A549 treated with Mapracorat at 1 μM for 4 hours (cell line): Measurements from ENCODE around the gene PNMA6A. TPM values are rescaled to one million over a fixed set of nuclear protein-coding genes. Genes with fewer than 3 reads are reported as not detected.

Experiments used
- total RNA-seq: library from RNA; stranded (reverse); fragments of 200-300 nt; extraction: Qiagen RNA extraction; gene quantifications from 5 replicates; pipeline ENCODE4 v1.2.3, GENCODE V29; 2022

The PNMA6A gene
- 3.7 to 5.5 TPM (median 5.0 TPM) in 5 replicates for total RNA-seq

DNA sequence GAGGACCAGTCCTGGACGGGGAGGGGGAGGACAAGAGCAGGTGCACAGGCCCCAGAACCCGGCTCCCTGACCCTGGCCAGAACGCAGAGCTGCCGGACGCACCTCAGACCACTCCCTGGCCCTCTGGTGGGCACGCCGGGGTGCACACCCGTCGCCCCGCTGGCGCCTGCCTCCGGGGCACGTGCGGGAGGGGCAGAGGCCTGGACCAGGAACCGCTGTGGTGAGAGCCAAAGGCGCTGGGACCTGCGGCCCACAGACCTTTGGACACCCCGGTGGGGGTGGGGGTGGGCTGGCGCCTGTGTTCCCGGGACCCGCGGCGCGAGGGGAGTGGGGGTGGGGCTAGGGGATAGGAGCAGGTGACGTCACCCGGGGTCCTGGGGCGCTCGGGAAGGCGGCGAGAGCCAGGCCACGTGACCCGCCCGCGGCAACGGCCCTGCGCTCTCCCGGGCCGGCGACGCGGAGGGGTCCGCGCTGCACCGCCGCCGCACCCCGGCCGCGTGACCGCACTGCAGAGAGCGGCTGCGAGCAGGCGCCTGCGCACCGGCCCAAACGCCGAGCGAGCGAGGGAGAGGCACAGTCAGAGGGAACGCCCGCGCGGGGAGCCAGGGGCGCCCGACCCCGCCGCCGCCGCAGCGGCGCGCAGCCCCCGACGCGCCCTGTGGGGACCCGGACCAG, at the start of gene PNMA6A:
PNMA6A (plus strand) TSS at position 546 of the 675 bp plus-strand sequence. CDS start 609 bp downstream, outside the sequence.

DNA sequence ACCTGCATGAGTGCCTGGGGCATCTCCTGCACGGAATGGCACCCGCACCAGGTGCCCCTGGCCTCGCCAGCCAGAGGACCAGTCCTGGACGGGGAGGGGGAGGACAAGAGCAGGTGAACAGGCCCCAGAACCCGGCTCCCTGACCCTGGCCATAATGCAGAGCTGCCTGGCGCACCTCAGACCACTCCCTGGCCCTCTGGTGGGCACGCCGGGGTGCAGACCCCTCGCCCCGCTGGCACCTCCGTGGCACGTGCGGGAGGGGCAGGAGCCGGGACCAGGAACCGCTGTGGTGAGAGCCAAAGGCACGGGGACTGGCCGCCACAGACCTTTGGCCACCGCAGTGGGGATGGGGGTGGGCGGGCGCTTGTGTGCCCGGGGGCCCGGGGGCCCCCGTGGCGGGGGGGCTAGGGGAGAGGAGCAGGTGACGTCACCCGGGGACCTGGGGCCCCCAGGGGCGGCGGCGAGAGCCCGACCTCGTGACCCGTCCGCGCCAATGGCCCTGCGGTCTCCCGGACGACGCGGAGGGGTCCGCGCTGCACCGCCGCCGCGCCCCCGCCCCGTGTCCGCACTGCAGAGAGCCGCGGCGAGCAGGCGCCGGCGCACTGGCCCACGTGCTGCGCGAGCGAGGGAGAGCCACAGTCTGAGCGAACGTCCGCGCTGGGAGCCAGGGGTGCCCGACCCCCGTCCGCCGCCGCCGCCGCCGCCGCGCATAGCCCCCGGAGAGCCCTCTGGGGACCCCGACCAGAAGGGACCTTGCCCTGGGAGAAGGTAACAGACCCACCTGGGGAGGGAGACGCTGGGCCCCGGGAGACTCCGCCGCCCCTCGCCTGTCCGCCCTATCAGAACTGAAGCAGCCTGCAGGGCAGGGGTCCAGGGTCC, 16.1 kb upstream of the PNMA6A start, which contains the start of gene PNMA3:
PNMA3 (plus strand) TSS at position 600 of the 879 bp plus-strand sequence. CDS start 586 bp downstream, outside the sequence.

Other genes starting within 250 kb of the PNMA6A start
- 68.6 to 94.0 TPM (median 73.6 TPM) in 5 replicates for gene CETN2, start 241.7 kb upstream of the PNMA6A start, total RNA-seq
- 40.7 to 44.6 TPM (median 42.8 TPM) in 5 replicates for gene NSDHL, start 241.4 kb upstream of the PNMA6A start, total RNA-seq
- 6.9 to 8.3 TPM (median 7.4 TPM) in 5 replicates for gene ZNF185, start 174.4 kb upstream of the PNMA6A start, total RNA-seq
- not detected in 5 replicates for gene PNMA5, start 78.3 kb upstream of the PNMA6A start, total RNA-seq
- gene PNMA3, start 16.0 kb upstream of the PNMA6A start, total RNA-seq: 0.09 to 0.26 TPM (median 0.20 TPM) in 5 replicates
- gene MAGEA1, start 106.8 kb downstream of the PNMA6A start, total RNA-seq: 0.09 to 0.13 TPM (median 0.12 TPM) in 4 of 5 replicates, not detected in the other
- not detected in 5 replicates for gene PNMA6F, start 249.3 kb downstream of the PNMA6A start, total RNA-seq